IPS DF 6.9 (cell line): Measurements from ENCODE around the gene U2SURP.

Experiments used
- DNase-seq: peaks from one replicate; pipeline ENCODE4 v3.0.0-alpha.2; 2013; ENCODE audit warnings: low read depth, low spot score
- H3K27ac ChIP-seq: one replicate; pipeline ENCODE4 v1.5.1; 2013; ENCODE audit warnings: low read length, control low read depth
- H3K27me3 ChIP-seq: 2 replicates; pipeline ENCODE4 v1.6.1; 2013; ENCODE audit warnings: mild to moderate bottlenecking, low read length; ENCODE audit not compliant: control insufficient read depth, insufficient read depth
- H3K36me3 ChIP-seq: 2 replicates; pipeline ENCODE4 v1.6.1; 2013; ENCODE audit warnings: low read length; ENCODE audit not compliant: control insufficient read depth, insufficient read depth
- H3K4me1 ChIP-seq: 2 replicates; pipeline ENCODE4 v1.6.1; 2013; ENCODE audit warnings: low read length; ENCODE audit not compliant: control insufficient read depth, insufficient read depth
- H3K4me3 ChIP-seq: 2 replicates; pipeline ENCODE4 v1.5.1; 2013; ENCODE audit warnings: mild to moderate bottlenecking, low read length
- H3K9me3 ChIP-seq: 2 replicates; pipeline ENCODE4 v1.6.1; 2013; ENCODE audit warnings: low read length, inconsistent platforms; ENCODE audit not compliant: control insufficient read depth, insufficient read depth
- WGBS: extraction: QIAGEN DNeasy Blood & Tissue Kit; methylation state at CpG from one replicate; pipeline ENCODE4 v1.1.7; 2013; ENCODE audit warnings: mixed read lengths, missing lambda C conversion rate; ENCODE audit not compliant: insufficient read length, insufficient coverage; 5-methylcytosine and 5-hydroxymethylcytosine counted together

U2SURP gene

DNA sequence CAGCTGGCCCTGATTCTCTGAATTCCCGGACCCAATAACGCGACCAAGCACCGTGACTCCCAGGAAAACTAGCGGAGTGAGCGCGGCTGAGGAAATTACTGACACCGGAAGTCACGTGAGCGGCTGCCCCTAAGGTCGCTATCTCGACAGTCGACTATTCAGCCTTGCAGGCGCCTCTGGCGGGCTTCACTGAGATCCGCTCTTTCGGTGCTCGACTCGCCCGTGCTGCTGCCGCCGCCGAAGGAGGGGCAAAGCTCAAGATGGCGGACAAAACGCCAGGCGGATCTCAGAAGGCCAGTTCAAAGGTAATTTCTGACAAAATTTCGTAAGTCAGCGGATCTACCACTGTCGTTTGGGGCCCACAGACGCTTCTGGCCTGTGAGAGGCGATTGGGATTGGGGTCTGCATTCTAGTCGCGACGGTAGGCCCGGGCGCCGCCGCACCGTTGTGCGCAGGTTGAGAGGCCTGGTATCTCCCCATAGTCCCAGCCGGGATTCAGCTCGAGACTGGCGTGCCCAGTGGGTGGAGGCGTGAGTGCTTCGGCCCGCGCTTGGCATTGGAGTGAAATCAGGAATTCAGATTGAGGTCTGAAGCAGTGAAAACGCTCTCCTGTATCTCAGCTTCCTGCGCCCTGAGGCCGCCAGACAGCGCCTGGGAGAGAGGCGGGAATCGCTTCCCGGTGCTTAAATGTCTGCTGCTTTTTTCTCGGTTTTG, at the start of gene U2SURP:
TSS of gene U2SURP (plus strand) at position 202 of the 714 bp plus-strand sequence. CDS start at position 261, 59 bp downstream.
- Histone ChIP-seq H3K4me3 (peak within 1 kb of the TSS; percentile 89), H3K27me3 (no peaks in the 10 kb centered on the region), H3K27ac (no peak within 1 kb of the TSS), H3K9me3 (no peaks in the 10 kb centered on the region), H3K36me3 (no peaks in the 10 kb centered on the region), H3K4me1 (0 out of 2 replicates have a peak, but pooled peaks cover 1% of the 10 kb centered on the region)
- DNase-seq, result peak; percentile 93
- no CpG with 5 or more reads among the region's 55 CpGs for WGBS

- Histone ChIP-seq H3K27ac (no peak overlapping the region), H3K4me1 (no peaks in the 10 kb centered on the region; the same call in 1 of the 2 replicates), H3K27me3 (no peaks in the 10 kb centered on the region), H3K4me3 (no peak overlapping the region), H3K9me3 (no peaks in the 10 kb centered on the region), H3K36me3 (no peaks in the 10 kb centered on the region)
- DNase-seq, result no peak
- no CpG with 5 or more reads among the region's 2 CpGs for WGBS
Measured at GRCh38 chr3:142951794-142952193, 49.6 kb upstream of the U2SURP start.

DNA sequence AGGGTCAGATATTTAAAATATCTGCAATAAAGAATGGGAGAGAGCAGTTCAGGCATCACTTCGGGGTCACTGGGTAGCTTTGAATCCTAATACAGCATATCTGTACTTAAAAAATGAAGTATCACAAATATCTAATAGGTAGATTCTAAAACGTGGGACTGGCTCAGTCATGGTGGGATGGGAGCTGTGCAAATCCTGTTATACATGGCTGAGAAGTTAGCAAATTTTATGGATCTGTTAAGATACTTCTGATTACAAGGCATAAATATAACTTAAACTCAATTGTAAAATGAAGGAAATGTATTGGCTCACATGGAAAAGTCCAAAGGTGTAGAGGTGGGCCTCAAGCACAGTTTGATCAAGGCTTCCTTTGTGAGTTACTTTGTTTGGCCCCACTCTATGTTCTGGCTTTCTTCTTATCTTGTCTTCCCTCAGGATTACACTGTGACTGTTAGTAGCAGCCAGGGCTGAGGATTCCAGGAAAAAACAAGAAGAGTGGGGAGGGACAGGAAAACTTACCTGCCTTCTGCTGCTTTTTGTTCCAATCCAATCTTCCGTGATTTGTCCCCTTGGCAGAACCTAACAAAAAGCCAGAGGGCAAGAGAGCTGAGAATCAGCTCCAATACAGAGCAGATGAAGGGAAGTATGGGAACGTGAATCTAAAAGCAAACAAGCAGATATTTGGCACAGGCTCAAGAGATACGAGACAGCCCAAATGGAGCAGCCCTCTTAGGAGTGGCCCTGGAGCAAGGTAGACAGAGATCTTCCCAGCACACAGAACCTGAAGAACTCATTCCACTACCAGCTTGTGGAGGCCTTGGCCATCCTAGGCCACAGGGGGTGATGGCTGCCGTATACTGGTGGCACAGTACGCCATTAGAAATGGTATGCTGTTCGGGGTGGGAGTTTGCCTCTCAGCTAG, 48.8 kb upstream of the U2SURP start:
- WGBS, result no CpG with 5 or more reads among the region's 8 CpGs
- no peak for DNase-seq
- no peaks in the 10 kb centered on the region for H3K36me3 ChIP-seq
- H3K9me3 ChIP-seq, result no peaks in the 10 kb centered on the region
- H3K27ac ChIP-seq, result no peak overlapping the region
- no peaks in the 10 kb centered on the region for H3K4me1 ChIP-seq
- H3K4me3 ChIP-seq, result no peak overlapping the region
- no peaks in the 10 kb centered on the region for H3K27me3 ChIP-seq

- H3K4me3 ChIP-seq, result no peak overlapping the region
- no peak overlapping the region for H3K27ac ChIP-seq
- no peaks in the 10 kb centered on the region for H3K9me3 ChIP-seq
- no peaks in the 10 kb centered on the region for H3K4me1 ChIP-seq
- no CpG with 5 or more reads among the region's 3 CpGs for WGBS
- no peaks in the 10 kb centered on the region for H3K27me3 ChIP-seq
- DNase-seq, result no peak
- H3K36me3 ChIP-seq, result no peaks in the 10 kb centered on the region
Measured at GRCh38 chr3:142953443-142953842, 47.9 kb upstream of the U2SURP start.

DNA sequence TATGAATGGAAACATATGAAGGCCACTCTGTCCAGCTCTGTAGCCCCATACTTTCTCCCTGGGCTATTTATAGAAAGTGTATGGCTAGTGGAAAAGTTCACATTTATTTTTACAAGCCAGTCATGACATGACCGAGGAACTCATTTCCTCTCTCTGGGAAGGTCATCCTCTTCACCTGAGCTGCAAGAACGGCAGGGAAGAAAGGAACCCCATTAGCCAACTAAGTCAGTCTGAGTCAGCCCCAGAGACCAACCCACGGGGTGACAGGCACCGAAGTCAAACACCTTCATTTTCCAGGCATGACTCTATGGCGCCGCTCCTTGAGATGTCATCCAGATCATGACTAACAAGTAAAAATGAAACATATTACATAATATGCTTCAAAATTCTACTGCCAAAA, 42.7 kb upstream of the U2SURP start:
- Histone ChIP-seq H3K27ac (no peak overlapping the region), H3K4me3 (no peak overlapping the region), H3K4me1 (peaks cover 5% of the 10 kb centered on the region; the same call in 1 of the 2 replicates), H3K36me3 (no peaks in the 10 kb centered on the region), H3K27me3 (peaks cover 4% of the 10 kb centered on the region; the same call in 1 of the 2 replicates), H3K9me3 (no peaks in the 10 kb centered on the region)
- no peak for DNase-seq
- no CpG with 5 or more reads among the region's 6 CpGs for WGBS

DNA sequence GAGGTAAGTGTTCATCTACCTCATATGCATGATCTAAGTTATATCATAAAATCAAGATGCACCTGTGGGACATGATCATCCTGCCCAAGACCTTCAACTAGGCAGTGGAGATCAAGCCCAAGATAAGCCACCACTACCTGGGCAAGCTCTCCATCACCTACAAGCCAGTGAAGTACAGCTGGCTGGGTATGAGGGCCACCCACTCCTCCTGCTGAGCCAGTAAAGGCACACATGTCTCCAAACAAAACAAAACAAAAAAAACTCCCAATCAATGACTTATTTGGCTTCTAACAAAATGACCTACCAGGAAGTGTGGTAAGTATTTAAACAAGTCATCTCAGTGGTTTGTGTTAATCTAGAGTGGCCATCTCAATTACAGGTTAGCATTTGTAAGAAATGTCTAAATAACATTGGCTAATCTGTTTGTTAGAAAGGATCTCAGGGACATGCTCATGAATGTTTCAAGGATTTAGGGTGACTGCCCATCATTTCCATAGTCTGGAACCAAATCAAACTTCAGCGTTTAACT, 41.0 kb upstream of the U2SURP start:
- Histone ChIP-seq H3K27me3 (peaks cover 9% of the 10 kb centered on the region; the same call in 1 of the 2 replicates), H3K9me3 (no peaks in the 10 kb centered on the region), H3K4me1 (peaks cover 5% of the 10 kb centered on the region; the same call in 1 of the 2 replicates), H3K36me3 (no peaks in the 10 kb centered on the region), H3K4me3 (no peak overlapping the region), H3K27ac (no peak overlapping the region)
- no CpG with 5 or more reads among the region's 1 CpG for WGBS
- DNase-seq, result no peak

- H3K9me3 ChIP-seq, result no peaks in the 10 kb centered on the region
- no peak overlapping the region for H3K4me3 ChIP-seq
- DNase-seq, result no peak
- no CpG with 5 or more reads among the region's 2 CpGs for WGBS
- H3K27me3 ChIP-seq, result peaks cover 9% of the 10 kb centered on the region; the same call in 1 of the 2 replicates
- no peaks in the 10 kb centered on the region for H3K36me3 ChIP-seq
- no peak overlapping the region for H3K27ac ChIP-seq
- peaks cover 5% of the 10 kb centered on the region; the same call in 1 of the 2 replicates for H3K4me1 ChIP-seq
Measured at GRCh38 chr3:142961539-142961938, 39.8 kb upstream of the U2SURP start.

GRCh38 chr3:142962175-142962519, 39.2 kb upstream of the U2SURP start:
- no peak for DNase-seq
- Histone ChIP-seq H3K36me3 (no peaks in the 10 kb centered on the region), H3K4me1 (peaks cover 5% of the 10 kb centered on the region; the same call in 1 of the 2 replicates), H3K4me3 (no peak overlapping the region), H3K9me3 (no peaks in the 10 kb centered on the region), H3K27me3 (peaks cover 9% of the 10 kb centered on the region; the same call in 1 of the 2 replicates), H3K27ac (no peak overlapping the region)
- WGBS, result no CpG with 5 or more reads among the region's 19 CpGs

DNA sequence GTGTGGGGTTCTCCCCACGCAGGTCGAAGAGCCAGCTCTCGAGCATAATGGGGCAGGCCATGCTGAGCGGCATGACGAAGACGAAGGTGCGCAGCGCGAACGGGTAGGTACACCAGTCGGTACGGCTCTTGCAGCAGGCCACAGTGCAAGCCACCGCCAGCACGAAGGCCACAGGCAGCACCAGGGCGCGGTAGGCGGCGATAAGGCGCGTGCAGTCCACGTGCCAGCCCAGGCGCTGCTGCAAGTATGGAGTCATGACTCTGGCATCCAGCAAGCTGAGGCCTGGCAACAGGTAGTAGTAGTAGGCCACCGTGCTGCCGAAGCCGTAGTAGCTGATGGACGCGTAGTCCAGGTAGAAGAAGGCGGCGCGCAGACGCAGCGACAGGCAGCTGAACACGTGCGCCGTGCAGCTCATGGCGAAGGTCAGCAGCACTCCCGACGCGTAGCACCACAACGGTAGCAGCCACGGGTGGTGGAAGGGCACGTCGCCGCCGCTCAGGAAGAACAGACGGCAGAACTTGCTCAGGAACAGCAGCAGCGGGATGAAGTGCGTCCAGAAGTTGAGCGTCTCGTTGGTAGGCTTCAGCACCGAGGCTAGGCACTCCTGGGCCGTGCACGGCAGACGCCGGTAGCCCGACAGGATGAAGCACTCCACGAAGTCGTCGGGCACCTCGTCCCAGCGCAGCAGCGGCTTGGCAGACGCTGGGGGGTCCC, 38.7 kb upstream of the U2SURP start:
- Histone ChIP-seq H3K36me3 (no peaks in the 10 kb centered on the region), H3K4me3 (peak overlapping the region; percentile 61; the same call in 1 of the 2 replicates), H3K27me3 (peaks cover 9% of the 10 kb centered on the region; the same call in 1 of the 2 replicates), H3K4me1 (peaks cover 5% of the 10 kb centered on the region; the same call in 1 of the 2 replicates), H3K9me3 (no peaks in the 10 kb centered on the region), H3K27ac (no peak overlapping the region)
- DNase-seq, result no peak
- WGBS, result no CpG with 5 or more reads among the region's 63 CpGs

- H3K27ac ChIP-seq, result no peak overlapping the region
- H3K4me3 ChIP-seq, result peak overlapping the region; percentile 61; the same call in 1 of the 2 replicates
- peaks cover 9% of the 10 kb centered on the region; the same call in 1 of the 2 replicates for H3K27me3 ChIP-seq
- H3K9me3 ChIP-seq, result no peaks in the 10 kb centered on the region
- WGBS, result no CpG with 5 or more reads among the region's 35 CpGs
- no peaks in the 10 kb centered on the region for H3K36me3 ChIP-seq
- peaks cover 5% of the 10 kb centered on the region; the same call in 1 of the 2 replicates for H3K4me1 ChIP-seq
- DNase-seq, result no peak
Measured at GRCh38 chr3:142963234-142963515, 38.2 kb upstream of the U2SURP start.
